Measurements from ENCODE around the gene UNKL.

UNKL gene

DNA sequence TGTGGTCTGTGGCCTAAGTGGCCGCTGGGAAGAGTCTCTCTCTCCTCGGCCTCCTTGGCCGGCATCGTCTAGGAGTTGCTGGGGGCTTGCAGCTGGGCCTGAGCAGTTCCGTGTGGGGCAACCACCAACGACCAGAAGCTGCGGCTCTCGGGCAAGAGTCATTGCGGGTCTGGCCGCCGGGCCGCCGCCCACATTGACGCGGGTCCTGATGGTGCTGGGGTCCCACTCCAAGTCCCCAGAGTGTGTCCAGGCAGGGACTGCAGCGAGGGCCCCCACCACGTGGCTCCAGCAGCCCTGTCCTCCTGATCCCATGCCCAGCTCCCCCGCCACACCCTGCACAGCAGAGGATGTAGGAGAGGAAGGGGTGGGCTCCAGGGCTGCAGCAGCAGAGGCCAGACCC lies 30.9 kb downstream of the UNKL start:
- TF ChIP-seq, protein P1, sequence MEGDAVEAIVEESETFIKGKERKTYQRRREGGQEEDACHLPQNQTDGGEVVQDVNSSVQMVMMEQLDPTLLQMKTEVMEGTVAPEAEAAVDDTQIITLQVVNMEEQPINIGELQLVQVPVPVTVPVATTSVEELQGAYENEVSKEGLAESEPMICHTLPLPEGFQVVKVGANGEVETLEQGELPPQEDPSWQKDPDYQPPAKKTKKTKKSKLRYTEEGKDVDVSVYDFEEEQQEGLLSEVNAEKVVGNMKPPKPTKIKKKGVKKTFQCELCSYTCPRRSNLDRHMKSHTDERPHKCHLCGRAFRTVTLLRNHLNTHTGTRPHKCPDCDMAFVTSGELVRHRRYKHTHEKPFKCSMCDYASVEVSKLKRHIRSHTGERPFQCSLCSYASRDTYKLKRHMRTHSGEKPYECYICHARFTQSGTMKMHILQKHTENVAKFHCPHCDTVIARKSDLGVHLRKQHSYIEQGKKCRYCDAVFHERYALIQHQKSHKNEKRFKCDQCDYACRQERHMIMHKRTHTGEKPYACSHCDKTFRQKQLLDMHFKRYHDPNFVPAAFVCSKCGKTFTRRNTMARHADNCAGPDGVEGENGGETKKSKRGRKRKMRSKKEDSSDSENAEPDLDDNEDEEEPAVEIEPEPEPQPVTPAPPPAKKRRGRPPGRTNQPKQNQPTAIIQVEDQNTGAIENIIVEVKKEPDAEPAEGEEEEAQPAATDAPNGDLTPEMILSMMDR (IDR thresholded peaks at IDR 0.05; ENCODE audit: insufficient read depth, low read length, poor library complexity, severe bottlenecking) = no peak
- no peak for DNase-seq (ENCODE audit: extremely low read depth, insufficient read length)
- Histone ChIP-seq H3K36me3 (ENCODE audit: control insufficient read depth, insufficient read depth, low read length) (peaks cover 7% of the 10 kb centered on the region), H3K27me3 (replicated peaks; ENCODE audit: control insufficient read depth, insufficient read depth, low read length) (no peaks in the 10 kb centered on the region), H3K4me3 (replicated peaks; ENCODE audit: low read depth, low read length) (no peak overlapping the region)

DNA sequence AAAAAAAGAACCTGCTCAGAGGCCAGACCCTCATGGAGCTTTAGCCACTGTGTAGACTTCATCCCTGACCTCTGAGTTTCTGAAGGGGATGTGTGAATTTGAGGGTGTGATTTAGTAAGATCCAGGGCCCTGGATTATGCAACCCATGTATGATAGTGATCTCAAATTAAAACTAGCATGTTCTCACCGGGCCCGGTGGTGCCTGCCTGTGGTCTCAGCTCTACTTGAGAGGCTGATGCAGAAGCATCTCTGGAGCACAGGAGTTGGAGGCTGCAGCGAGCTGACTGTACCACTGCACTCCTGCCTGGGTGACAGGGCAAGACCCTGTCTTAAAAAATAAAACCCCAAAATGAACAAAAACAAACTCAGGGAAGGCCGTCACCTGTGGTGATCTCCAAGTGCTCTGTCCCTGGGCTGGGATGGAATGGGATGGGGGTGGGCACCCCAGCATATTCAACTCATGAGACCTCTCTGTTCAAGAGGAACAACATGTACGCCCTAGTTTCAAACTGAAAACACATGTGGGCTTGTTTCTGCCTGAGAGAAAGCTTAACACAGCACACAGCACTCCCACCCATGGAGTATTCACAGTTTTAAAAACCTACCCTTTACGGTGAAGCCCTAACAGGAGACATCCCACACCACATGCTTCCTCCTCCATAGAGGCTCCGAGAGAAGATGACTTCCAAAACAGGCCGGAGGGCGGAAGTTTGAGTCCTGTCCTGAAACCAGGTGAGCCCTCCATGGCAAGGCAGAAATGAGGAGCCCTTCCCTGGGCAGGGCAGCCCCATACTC lies 32.7 kb downstream of the UNKL start:
- peaks cover 3% of the 10 kb centered on the region for H3K36me3 ChIP-seq (ENCODE audit: control insufficient read depth, insufficient read depth, low read length)
- DNase-seq (ENCODE audit: extremely low read depth, insufficient read length) = no peak
- H3K4me3 ChIP-seq (replicated peaks; ENCODE audit: low read depth, low read length) = no peak overlapping the region
- TF ChIP-seq, protein P1 (IDR thresholded peaks at IDR 0.05; ENCODE audit: insufficient read depth, low read length, poor library complexity, severe bottlenecking) = no peak
- H3K27me3 ChIP-seq (replicated peaks; ENCODE audit: control insufficient read depth, insufficient read depth, low read length) = no peaks in the 10 kb centered on the region

DNA sequence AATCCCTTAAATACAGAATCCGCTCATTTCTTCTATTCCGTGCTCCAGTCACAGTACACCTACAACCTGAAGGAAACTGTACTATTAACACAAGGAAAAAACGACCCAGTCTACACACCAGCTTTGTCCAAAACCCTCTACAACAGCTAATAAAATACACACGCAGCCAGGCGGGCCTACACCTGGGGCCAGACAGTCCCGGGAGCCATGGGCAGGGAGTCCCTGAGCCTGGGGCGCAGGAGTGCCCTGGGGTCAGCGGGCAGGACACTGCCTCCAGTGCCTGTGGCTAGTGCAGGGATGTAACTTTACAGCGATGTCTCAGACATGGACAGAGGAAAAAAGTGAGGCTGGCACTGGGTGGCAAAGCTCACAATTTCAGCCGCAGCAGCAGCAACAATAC lies 34.3 kb downstream of the UNKL start:
- H3K4me3 ChIP-seq (replicated peaks; ENCODE audit: low read depth, low read length) = no peak overlapping the region
- peaks cover 3% of the 10 kb centered on the region for H3K36me3 ChIP-seq (ENCODE audit: control insufficient read depth, insufficient read depth, low read length)
- H3K27me3 ChIP-seq (replicated peaks; ENCODE audit: control insufficient read depth, insufficient read depth, low read length) = no peaks in the 10 kb centered on the region
- no peak for DNase-seq (ENCODE audit: extremely low read depth, insufficient read length)
- TF ChIP-seq, protein P1 (IDR thresholded peaks at IDR 0.05; ENCODE audit: insufficient read depth, low read length, poor library complexity, severe bottlenecking) = no peak

DNA sequence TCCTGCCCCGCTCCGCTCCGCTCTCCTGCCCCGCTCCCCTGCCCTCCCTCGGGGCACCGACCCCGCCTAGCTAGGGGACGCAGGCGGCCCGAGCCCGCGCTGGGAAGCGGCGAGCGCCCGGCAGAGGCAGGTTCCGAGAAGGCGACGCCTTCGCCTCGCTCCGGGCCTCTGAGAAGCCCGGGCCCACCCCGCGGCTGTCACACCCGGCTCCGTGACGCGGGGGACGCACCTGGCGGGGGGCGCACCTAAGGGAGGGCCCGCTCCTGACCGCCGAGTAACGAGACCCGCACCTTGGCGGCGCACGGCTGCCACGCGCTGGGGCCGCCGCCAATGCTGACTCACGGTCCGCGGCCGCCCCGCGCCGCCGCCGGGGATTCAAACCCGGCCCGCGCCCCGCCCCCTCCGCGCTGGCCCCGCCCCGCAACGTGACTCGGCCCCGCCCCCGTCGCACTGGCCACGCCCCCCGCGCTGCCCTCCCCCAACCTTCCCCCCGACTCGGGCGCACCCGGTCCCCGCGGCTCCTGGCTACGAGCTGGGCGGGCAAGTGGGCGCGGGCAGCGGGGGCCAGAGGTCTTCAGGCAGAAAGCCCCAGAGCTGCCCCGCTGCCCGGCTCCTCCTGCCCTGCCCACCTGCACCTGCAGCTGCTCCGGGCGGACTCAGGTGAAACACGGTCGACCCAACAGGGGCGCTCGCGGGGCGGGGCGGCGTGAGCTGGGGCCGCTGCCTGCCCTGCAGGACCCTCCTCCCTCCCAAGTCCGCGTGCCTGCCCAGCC lies 35.0 kb downstream of the UNKL start:
- Histone ChIP-seq H3K36me3 (ENCODE audit: control insufficient read depth, insufficient read depth, low read length) (peaks cover 3% of the 10 kb centered on the region), H3K27me3 (replicated peaks; ENCODE audit: control insufficient read depth, insufficient read depth, low read length) (no peaks in the 10 kb centered on the region), H3K4me3 (replicated peaks; ENCODE audit: low read depth, low read length) (peak overlapping the region; percentile 77)
- TF ChIP-seq, protein P1 (IDR thresholded peaks at IDR 0.05; ENCODE audit: insufficient read depth, low read length, poor library complexity, severe bottlenecking) = no peak
- DNase-seq (ENCODE audit: extremely low read depth, insufficient read length) = peak; percentile 73

DNA sequence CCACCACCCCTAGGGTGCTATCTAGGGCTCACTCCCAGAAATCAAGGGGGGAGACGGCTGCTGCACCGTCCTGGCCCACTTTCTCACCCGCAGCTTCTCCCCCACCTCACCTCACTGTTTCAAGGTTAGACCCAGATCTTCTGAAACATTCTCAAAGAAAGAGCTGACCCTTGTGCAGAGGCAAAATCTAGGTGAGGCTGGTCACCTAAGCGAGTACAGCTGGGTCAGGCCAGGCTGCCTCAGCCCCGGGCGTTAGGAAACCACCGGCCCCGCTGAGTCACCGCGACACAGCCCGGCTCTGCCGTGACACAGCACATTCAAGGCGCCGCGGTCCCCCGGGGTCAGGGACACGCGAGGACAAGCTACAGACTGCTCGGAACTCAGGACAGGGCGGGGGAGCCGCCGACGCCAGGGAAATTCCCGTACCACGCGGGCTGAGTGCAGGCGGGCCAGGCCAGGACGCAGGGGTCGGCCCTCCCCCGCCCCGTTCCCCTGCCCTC lies 35.6 kb downstream of the UNKL start:
- DNase-seq (ENCODE audit: extremely low read depth, insufficient read length) = peak; percentile 75
- Histone ChIP-seq H3K27me3 (replicated peaks; ENCODE audit: control insufficient read depth, insufficient read depth, low read length) (no peaks in the 10 kb centered on the region), H3K36me3 (ENCODE audit: control insufficient read depth, insufficient read depth, low read length) (peaks cover 3% of the 10 kb centered on the region), H3K4me3 (replicated peaks; ENCODE audit: low read depth, low read length) (peak overlapping the region; percentile 77)
- TF ChIP-seq, protein P1 (IDR thresholded peaks at IDR 0.05; ENCODE audit: insufficient read depth, low read length, poor library complexity, severe bottlenecking) = no peak

Data from GM06990 (cell line).